ENCODE results near the gene NFKBIE.

DNA sequence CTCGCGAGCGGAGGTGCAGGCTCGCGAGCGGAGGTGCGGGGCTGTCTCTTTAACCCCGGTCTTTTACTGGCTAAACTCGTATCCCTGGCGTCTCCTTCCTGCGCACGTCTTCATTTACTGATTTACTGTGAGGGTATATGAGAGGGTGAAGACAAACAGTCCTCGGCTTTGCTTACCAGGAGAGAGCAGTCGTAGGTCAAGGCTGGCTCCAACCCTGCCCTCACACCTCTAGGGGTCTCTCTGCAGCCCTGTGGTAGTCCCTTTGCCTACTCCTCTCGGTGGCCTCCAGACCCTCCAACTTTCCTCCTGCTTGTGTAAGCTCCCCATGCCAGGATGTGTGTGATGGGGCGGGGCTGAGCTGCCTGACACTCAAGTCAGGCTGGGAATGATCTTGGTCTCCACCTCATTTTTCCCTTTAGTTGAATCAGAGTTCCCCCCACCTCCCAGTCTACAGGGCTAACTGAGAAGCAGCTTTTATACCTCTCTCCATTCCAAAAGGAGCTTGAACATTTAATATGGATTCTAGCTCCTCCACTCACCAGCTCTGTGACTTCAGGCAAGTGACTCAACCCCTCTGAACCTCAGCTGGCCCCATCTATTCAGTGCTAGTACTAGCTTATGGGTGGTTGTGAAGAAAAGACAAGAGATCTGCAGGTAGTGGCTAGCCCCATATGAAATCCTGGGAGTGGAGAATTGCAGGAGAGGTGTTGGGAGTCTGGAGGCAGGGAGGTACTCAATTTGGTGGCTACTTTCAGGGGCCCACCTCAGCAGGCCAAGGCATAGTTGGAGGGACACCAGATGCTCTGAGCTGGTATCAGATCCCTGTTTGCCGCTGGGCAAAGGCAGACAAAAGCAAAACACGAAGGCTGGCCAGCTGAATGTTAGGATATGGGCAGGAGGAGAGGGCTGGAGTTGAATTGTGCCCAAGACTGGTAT lies 41.1 kb downstream of the NFKBIE start:
- TF ChIP-seq, protein P1, sequence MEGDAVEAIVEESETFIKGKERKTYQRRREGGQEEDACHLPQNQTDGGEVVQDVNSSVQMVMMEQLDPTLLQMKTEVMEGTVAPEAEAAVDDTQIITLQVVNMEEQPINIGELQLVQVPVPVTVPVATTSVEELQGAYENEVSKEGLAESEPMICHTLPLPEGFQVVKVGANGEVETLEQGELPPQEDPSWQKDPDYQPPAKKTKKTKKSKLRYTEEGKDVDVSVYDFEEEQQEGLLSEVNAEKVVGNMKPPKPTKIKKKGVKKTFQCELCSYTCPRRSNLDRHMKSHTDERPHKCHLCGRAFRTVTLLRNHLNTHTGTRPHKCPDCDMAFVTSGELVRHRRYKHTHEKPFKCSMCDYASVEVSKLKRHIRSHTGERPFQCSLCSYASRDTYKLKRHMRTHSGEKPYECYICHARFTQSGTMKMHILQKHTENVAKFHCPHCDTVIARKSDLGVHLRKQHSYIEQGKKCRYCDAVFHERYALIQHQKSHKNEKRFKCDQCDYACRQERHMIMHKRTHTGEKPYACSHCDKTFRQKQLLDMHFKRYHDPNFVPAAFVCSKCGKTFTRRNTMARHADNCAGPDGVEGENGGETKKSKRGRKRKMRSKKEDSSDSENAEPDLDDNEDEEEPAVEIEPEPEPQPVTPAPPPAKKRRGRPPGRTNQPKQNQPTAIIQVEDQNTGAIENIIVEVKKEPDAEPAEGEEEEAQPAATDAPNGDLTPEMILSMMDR (IDR thresholded peaks at IDR 0.05), result no peak
- no peak for TF ChIP-seq POLR2A (IDR thresholded peaks at IDR 0.05)

All from thyroid gland (tissue), 4 donors.